ENCODE data around the gene ORAI1.
"Not testable (repeated sequence)": the region's sequence is repeated elsewhere in the genome, so short reads cannot be mapped to it uniquely, and the experiment has no call there.

The ORAI1 gene

DNA sequence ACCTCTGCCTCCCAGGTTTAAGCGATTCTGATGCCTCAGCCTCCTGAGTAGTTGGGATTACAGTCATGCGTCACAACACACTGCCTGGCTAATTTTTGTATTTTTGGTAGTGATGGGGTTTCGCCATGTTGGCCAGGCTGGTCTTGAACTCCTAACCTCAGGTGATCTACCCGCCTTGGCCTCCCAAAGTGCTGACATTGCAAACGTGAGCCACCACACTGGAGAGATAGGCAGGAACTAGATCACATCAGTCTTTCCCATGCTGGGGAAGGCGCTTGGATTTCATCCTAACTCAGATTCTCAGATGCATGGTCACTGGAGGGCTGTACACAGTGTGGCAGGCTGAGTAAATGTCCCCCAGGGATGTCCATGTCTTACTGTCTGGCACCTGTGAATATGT, 18.0 kb upstream of the ORAI1 start:
- no peak for DNase-seq

DNA sequence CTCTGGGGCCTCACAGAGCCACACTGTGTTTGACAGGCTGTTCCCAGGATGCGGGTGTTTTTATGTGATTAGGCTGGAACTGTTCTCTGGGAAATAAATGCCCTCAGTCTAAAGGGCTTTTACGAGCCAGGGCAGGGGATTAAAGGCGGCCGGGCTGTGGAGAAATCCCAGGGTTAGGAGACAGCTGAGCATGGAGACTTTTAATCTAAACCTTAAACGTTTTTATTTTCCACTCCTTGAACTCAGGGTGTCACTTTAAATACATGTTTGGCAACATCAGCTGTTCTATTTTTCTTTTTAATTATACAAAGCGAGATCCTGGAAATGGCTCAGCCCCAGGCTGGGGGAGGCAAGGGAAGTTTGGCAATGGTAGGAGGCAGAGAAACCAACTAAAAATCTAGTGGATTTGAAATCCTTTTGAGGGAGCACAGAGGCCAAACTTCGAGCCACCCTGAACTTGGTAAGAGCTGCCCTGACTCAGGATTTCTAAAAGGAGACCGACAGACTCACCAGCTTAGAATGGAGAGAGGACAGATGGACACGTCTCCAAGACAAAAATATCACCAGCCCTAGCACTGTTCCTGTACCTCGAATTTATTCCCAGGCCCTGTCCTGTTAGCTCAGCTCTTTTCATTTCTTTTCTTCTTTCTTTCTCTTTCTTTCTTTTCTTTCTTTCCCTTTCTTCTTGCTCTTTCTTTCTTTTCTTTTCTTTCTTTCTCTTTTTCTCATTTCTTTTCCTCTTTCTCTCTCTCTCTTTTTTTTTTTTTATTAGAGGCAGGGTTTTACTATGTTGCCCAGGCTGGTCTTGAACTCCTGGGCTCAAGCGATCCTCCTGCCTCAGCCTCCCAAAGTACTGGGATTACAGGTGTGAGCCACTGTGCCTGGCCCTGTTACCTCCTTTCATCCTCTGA, 15.8 kb upstream of the ORAI1 start:
- DNase-seq = no peak

DNA sequence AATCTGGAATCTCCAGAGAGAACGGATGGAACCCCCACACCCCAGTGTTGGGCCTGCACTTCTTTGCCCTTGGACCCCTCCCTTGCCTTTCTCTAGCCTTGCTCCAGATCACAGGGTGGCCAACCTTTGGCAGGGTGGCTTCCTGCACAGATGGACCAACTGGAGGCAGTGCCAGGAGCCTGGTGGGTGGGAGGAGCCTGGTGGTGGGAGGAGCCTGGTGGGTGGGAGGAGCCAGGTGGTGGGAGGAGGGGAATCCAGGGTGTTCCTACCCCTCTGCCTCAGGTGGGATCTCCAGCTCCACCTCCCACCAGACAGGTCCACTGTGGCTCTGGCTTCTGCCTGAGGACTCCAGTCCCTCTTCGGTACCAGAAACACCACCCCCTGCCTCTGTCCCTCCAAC, 15.0 kb upstream of the ORAI1 start:
- no peak for DNase-seq

- no peak for DNase-seq
Observed at GRCh38 chr12:121613462-121613861, 12.9 kb upstream of the ORAI1 start.

GRCh38 chr12:121614872-121615467, 11.4 kb upstream of the ORAI1 start:
- no peak for DNase-seq

GRCh38 chr12:121618659-121619233, 7.6 kb upstream of the ORAI1 start:
- DNase-seq = no peak

- peak; percentile 50 for DNase-seq
Observed at GRCh38 chr12:121620333-121620891, 5.9 kb upstream of the ORAI1 start.

DNA sequence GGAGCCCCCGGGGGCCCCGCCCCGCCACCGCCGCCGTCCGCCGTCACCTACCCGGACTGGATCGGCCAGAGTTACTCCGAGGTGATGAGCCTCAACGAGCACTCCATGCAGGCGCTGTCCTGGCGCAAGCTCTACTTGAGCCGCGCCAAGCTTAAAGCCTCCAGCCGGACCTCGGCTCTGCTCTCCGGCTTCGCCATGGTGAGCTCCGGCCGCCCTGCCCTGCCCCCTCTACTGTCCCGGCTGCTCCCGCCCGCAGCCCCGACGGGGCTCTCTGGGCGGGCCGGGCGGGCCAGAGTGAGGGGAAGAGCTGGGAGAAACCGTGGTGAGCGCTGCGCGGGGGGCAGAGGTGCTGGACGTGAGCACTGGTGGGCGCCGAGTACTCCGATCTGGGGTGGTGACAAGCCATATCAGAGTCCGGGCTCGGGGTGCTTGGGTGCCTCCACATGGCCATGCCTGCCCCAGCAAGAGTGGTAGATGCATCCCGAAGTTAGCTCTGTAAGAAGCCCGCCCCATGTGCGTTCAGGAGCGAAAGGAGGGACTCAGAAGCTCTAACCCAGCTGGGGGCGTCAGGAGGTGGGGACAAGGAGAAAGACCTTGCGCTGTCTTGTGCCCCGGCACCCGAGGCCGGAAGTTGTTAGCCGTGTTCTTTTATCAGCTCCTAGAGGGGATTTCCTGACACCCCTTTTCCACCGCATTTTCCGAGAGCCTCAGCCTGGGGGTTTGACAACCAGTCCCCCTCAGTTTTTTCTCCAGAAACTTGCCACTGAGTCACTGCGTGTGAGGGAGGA, 717 bp downstream of the ORAI1 start:
- peak; percentile 46 for DNase-seq

DNA sequence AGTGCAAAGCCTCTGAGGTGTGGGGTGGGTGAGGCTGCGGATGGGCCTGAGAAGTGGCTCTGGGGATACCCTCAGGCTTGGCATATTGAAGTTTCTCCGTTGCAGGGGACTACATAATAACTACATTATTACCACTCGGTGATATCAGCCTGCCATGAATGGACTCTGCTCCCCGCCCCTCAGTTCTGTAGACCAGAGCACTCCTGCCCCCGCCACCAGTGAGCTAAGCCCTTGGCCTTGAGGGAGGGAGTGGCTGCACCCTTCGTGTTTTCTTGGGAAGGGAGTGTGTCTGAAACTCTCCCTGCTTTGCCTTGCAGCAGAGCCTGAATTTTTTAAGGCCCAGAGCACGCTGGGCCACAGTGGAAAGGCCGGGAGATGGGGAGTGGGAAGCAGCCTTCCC, 1.7 kb downstream of the ORAI1 start:
- DNase-seq = no peak

DNA sequence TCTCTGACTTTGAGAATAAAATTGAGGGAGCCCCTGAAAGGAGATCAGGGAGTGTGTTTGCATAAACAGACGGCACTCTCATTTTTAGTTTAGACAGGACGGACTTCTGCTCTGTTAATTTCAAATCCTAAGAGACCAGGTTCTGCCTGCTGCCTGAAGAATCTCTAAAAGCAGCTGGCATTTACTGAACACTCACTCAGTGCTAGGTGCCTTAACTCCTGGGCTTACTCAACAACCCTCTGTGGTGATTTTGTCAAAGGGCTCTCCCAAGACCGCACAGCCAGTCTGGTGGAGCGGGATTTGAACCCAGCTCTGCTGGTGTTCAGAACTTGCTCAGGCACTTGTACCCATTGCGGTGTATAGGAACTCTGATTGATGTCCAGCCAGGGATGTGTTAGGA, 2.2 kb downstream of the ORAI1 start:
- DNase-seq = no peak

DNA sequence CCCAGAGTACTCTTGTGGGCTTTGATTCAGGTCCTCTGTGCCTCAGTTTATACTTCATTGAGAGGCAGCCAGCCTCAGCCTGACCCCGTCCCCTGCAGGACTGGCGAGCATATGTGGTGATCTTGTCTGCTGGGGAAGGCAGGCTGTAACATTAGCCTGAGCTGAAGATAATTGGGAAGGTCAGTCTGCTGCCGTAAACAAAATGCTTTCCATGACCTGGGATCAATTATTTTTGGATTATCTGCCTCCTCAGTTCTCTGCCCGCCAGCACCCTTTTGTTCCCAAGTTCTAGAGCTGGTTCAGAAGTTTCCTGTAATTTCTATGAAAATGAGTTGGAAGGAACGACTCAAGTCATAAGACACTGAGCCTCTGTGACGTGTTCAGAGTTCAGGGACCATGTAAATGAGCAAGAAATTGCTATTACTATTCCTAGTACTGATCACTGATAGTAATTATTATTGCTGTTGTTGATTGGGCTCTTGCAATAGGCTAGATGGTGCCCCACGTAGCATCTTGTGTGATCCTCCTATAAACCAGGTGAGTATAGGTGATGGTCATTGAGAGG, 4.5 kb downstream of the ORAI1 start:
- no peak for DNase-seq

GRCh38 chr12:121632069-121632970, 6.0 kb downstream of the ORAI1 start:
- DNase-seq = no peak

DNA sequence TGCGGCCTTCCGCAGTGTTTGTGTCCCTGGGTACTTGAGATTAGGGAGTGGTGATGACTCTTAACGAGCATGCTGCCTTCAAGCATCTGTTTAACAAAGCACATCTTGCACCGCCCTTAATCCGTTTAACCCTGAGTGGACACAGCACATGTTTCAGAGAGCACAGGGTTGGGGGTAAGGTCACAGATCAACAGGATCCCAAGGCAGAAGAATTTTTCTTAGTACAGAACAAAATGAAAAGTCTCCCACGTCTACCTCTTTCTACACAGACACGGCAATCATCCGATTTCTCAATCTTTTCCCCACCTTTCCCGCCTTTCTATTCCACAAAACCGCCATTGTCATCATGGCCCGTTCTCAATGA, 7.5 kb downstream of the ORAI1 start:
- not testable (repeated sequence) for DNase-seq

GRCh38 chr12:121634836-121635235, 8.5 kb downstream of the ORAI1 start:
- DNase-seq = no peak

GRCh38 chr12:121637231-121637914, 11.0 kb downstream of the ORAI1 start:
- peak; percentile 14 for DNase-seq

DNA sequence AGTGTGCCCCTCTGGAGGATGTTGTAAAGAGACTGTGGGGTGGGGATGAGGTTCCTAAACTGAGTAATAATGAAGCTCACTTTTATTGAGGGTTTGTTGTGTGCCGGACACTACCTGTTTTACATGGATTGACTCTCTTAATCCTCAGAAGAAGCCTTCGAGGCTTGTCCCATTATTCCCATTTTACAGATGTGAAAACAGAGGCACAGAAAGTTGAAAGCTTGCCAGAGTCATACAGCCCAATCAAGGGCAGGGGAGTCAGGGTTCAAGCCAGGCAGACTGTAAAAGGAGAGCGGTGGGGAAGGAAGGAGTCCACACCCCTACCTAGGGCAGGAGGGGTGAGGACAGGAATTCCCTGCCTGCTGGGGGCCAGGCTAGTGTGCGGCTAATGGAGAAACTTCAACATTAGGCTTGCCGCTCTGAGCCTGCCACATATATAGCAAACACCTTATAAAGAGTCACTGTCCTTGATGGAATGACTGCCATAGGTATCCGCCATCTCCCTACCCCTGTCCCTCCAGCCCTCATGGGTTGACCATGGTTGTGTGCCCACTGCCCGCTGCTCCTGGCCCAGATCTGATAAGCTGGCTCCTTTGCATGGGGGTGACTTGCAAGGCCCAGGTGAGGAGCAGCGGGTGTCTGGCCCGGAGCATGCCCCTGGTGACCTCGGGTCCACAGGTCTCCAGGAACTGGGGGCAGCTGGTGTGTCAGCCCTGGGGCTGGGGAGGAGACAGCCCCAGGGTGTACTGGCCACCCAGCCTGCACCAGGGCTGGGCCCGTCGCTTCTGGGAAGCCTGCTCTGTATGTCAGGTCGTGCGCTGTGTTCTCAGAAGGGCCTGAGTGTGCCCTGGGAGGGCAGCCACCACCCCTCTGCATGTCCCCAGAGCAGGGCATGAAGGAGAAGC, 12.2 kb downstream of the ORAI1 start:
- DNase-seq = no peak

- no peak for DNase-seq
Observed at GRCh38 chr12:121641343-121641630, 15.0 kb downstream of the ORAI1 start.

DNA sequence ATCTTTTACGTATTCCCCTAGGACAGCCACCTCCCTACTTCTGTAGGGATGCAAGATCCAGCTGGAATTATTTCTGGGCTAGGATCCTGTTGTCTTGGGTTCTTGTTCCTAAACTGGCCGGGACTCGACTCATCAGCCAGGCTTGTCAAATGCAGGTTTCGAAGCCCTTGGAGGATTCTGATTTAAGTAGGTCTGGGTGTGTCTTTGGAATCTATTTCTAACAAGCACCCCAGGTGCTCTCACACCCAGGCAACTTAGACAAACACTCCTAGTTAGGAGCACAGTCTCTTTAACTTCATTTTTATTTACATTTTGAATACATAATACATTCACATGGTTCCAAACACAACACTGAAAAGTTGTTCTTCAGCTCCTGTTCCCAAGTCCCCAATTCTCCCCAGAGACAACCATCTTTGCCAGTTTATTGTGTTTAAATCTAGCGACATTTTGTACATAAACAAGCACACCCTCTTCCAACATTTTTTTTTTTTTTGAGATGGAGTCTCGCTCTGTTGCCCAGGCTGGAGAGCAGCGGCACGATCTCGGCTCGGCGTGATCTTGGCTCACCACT, 22.2 kb downstream of the ORAI1 start:
- DNase-seq = no peak

GRCh38 chr12:121649322-121649721, 23.0 kb downstream of the ORAI1 start:
- DNase-seq = no peak
